HepG2 (cell line): ENCODE data around the gene RGS19. TPM values are rescaled to one million over a fixed set of nuclear protein-coding genes. Genes with fewer than 3 reads are reported as not detected.

Experiments
- ATAC-seq: fragments of 200-7000 bp; cut with Tn5 transposase; 3 replicates; pipeline ENCODE4 v1.9.1; 2020; ENCODE audit warnings: mild to moderate bottlenecking, moderate library complexity
- BruUV-seq: library from RNA; stranded (reverse); fragments of 400-500 nt; replicated peaks from 2 replicates; lab custom pipeline; 2021; lab: Mats Ljungman, UMichigan
- CTCF ChIA-PET: fragments of 300-600 bp; formaldehyde crosslinking; extraction: SDS; loops from one replicate; lab custom pipeline; 2021; ENCODE audit warnings: low total read pairs, inconsistent platforms, low intra/inter-chr PET ratio; lab: Yijun Ruan, JAX
- POLR2A ChIA-PET: fragments of 350-600 bp; sonication (Branson Sonifier 250); formaldehyde crosslinking; loops from one replicate; lab custom pipeline; 2020; ENCODE audit warnings: antibody characterized with exemption, inconsistent platforms; lab: Yijun Ruan, JAX
- DNase-seq: peaks from one replicate; pipeline ENCODE4 v3.0.0-alpha.2; 2015; ENCODE audit warnings: low spot score
- FAIRE-seq: peaks from 3 replicates; lab custom pipeline; 2011; peaks lifted over from hg19 to GRCh38; lab: Jason Lieb, UNC
- H2AFZ ChIP-seq: one replicate; pipeline ENCODE4 v1.6.1; 2011; ENCODE audit warnings: low read length, inconsistent platforms
- H3K27ac ChIP-seq: fragments of 300-600 bp; 3 replicates; pipeline ENCODE4 v1.8.0; 2011; ENCODE audit warnings: mixed run types, mild to moderate bottlenecking, mixed read lengths, low read length, inconsistent platforms; ENCODE audit not compliant: insufficient read depth; ENCODE audit errors: extremely low read length
- H3K27me3 ChIP-seq, 2 experiments: fragments of 200-600 bp in 1 of 2; 2 replicates in 1 of 2; 3 replicates in 1 of 2; pipeline versions ENCODE4 v1.6.0 to v1.8.0; 2011; ENCODE audit warnings: low read length in 2 of 2, mild to moderate bottlenecking in 2 of 2, moderate library complexity in 2 of 2, inconsistent platforms in 1 of 2; ENCODE audit not compliant: insufficient read depth in 2 of 2, control insufficient read depth in 1 of 2
- H3K36me3 ChIP-seq, 2 experiments: fragments of 200-600 bp in 1 of 2; replicated peaks in 1 of 2; 2 replicates in 1 of 2; 3 replicates in 1 of 2; pipeline versions ENCODE4 v1.5.1 to v1.8.0; 2011; ENCODE audit warnings: low read length in 2 of 2, inconsistent platforms in 1 of 2; ENCODE audit not compliant: insufficient read depth in 2 of 2, control insufficient read depth in 1 of 2
- H3K4me1 ChIP-seq: 2 replicates; pipeline ENCODE4 v1.5.1; 2012; ENCODE audit warnings: low read length, inconsistent platforms; ENCODE audit not compliant: insufficient read depth
- H3K4me2 ChIP-seq: 2 replicates; pipeline ENCODE4 v1.6.0; 2011; ENCODE audit warnings: low read depth, low read length, inconsistent platforms
- H3K4me3 ChIP-seq, 3 experiments: fragments of 200-600 bp in 1 of 3; sonication (generic), shearing (Covaris generic) in 1 of 3; replicated peaks in 1 of 3; 2 replicates each; pipeline ENCODE4 v1.5.1; 2011 to 2016; ENCODE audit warnings: low read length in 3 of 3, inconsistent platforms in 2 of 3, low read depth in 2 of 3, mild to moderate bottlenecking in 2 of 3, control low read depth in 1 of 3, mixed read lengths in 1 of 3; ENCODE audit not compliant: insufficient read depth in 1 of 3
- H3K79me2 ChIP-seq: one replicate; pipeline ENCODE4 v1.6.1; 2011; ENCODE audit warnings: low read length, inconsistent platforms; ENCODE audit not compliant: insufficient read depth
- H3K9ac ChIP-seq: 2 replicates; pipeline ENCODE4 v1.6.0; 2011; ENCODE audit warnings: mild to moderate bottlenecking, low read depth, low read length, inconsistent platforms; ENCODE audit not compliant: insufficient read depth
- H3K9me3 ChIP-seq: 2 replicates; pipeline ENCODE4 v1.5.1; 2012; ENCODE audit warnings: mild to moderate bottlenecking, low read length
- H4K20me1 ChIP-seq: 2 replicates; pipeline ENCODE4 v1.6.0; 2011; ENCODE audit warnings: inconsistent platforms, mild to moderate bottlenecking, low read length, moderate library complexity; ENCODE audit not compliant: insufficient read depth
- GABPB1 ChIP-seq: IDR thresholded peaks from 2 replicates; pipeline ENCODE4 v1.6.1; 2016; ENCODE audit warnings: mild to moderate bottlenecking, missing genetic modification reagents, moderate library complexity, missing compliant biosample characterization
- GATAD2A ChIP-seq: IDR thresholded peaks from 2 replicates; pipeline ENCODE4 v1.6.1; 2016
- KDM2A ChIP-seq: sonication (generic); formaldehyde crosslinking; IDR thresholded peaks from 2 replicates; pipeline ENCODE4 v1.4.0; 2020; ENCODE audit warnings: low read depth, missing genetic modification reagents, borderline replicate concordance
- PAF1 ChIP-seq: IDR thresholded peaks from 2 replicates; pipeline ENCODE4 v1.6.1; 2016; ENCODE audit warnings: missing genetic modification reagents, missing compliant biosample characterization
- PLRG1 ChIP-seq: fragments of 450-650 bp; conservative IDR thresholded peaks from 2 replicates; pipeline ENCODE4 v1.6.1; 2016
- TEAD3 ChIP-seq: optimal IDR thresholded peaks from 2 replicates; pipeline ENCODE3; 2016; ENCODE audit warnings: borderline replicate concordance
- ZNF124 ChIP-seq: sonication (generic); formaldehyde crosslinking; IDR thresholded peaks from 2 replicates; pipeline ENCODE4 v1.4.0; 2020; ENCODE audit warnings: missing genetic modification reagents
- ZNF577 ChIP-seq: sonication (generic); formaldehyde crosslinking; IDR thresholded peaks from 2 replicates; pipeline ENCODE4 v1.4.0; 2020; ENCODE audit warnings: mild to moderate bottlenecking, low read depth, missing genetic modification reagents, borderline replicate concordance
- WGBS: methylation state at CpG from one replicate; pipeline ENCODE4 v1.1.6; 2017; ENCODE audit warnings: low lambda C conversion rate; 5-methylcytosine and 5-hydroxymethylcytosine counted together
- in situ Hi-C: cut with HindIII; loops from 2 replicates; pipeline ENCODE4 v1.10.0; 2017; ENCODE audit warnings: low pct_unique_long_range_greater_than_20kb; ENCODE audit not compliant: extremely low pct_ligation_motif_present
- intact Hi-C: fragments of 100-400 bp; cut with micrococcal nuclease; formaldehyde crosslinking; loops from one replicate; pipeline ENCODE4 v1.10.0; 2022; ENCODE audit not compliant: unreplicated experiment
- polyA plus RNA-seq, 8 experiments: library from polyadenylated mRNA; depleted of rRNA in 3 of 8; stranded (reverse) in 7 of 8; unstranded in 1 of 8; fragments of >200 nt; fragmentation: Illumina TruSeq in 4 of 8; extraction: Trizol in 4 of 8; gene quantifications; 2 replicates each; pipeline versions ENCODE4 v1.2.1 to v1.2.3, GENCODE V29; 2011 to 2016; ENCODE audit warnings: low read depth in 4 of 8, missing spikeins in 1 of 8, mixed read lengths in 1 of 8; ENCODE audit not compliant: insufficient read depth in 1 of 8
- total RNA-seq, 5 experiments: library from RNA; depleted of rRNA; stranded (reverse); fragments of >200 nt; fragmentation: Illumina TruSeq; extraction: Trizol; gene quantifications; 2 replicates each; pipeline ENCODE4 v1.2.3, GENCODE V29; 2016; ENCODE audit warnings: low read depth in 1 of 5
- TF ChIP-seq, protein P1 (sequence below): sonication (generic); formaldehyde crosslinking; IDR thresholded peaks from 2 replicates; pipeline ENCODE4 v1.5.1; 2020; ENCODE audit warnings: mild to moderate bottlenecking, missing genetic modification reagents, moderate library complexity
- TF ChIP-seq, protein P2 (sequence below): sonication (generic); formaldehyde crosslinking; IDR thresholded peaks from 2 replicates; pipeline ENCODE4 v1.4.0; 2020; ENCODE audit warnings: missing genetic modification reagents
- TF ChIP-seq, protein P3 (sequence below): sonication (generic); formaldehyde crosslinking; IDR thresholded peaks from 2 replicates; pipeline ENCODE4 v1.5.0; 2020; ENCODE audit warnings: mild to moderate bottlenecking, missing genetic modification reagents
- TF ChIP-seq, protein P4 (sequence below): IDR thresholded peaks from 2 replicates; pipeline ENCODE4 v1.6.1; 2016; ENCODE audit warnings: missing compliant biosample characterization, missing genetic modification reagents, borderline replicate concordance
- TF ChIP-seq, protein P5 (sequence below): sonication (generic); formaldehyde crosslinking; IDR thresholded peaks from 2 replicates; pipeline ENCODE4 v1.4.0; 2020; ENCODE audit warnings: missing genetic modification reagents

RGS19 gene
- total and polyA plus RNA-seq, 2 of the 13 experiments (the other 11 are each of a cell fraction or from before 2014, with no cell fraction given) = 10.7 to 11.9 TPM

DNA sequence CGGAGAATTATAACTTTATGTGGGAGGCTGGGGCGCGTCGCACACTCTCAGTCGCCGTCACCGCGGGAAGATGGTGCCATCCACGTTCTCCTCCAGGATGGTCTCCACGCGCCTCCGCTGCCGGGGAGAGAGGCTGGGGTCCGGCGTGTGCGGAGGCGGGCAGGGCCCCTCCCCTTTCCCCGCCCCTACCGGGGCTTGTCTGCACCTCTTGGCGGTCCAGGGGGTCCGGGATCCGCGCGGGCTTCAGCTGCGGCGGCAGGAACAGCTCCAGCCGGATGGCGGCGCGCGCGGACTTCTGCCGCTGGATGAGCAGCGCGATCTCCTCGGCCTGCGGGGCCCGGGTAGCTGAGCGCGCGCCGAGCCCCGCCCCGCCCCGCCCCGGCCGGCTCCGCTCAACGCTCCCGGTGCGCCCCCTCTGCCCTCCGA, 4.1 kb upstream of the RGS19 start:
- Histone ChIP-seq H3K36me3 (no peaks in the 10 kb centered on the region), H3K27me3 (peaks cover 14 to 48% of the 10 kb centered on the region in 2 experiments), H2AFZ (no peak overlapping the region), H3K27ac (no peak overlapping the region), H3K4me3 (peak overlapping the region; percentile 48 to 77 (median 58); a peak in 5 of 6 replicates), H3K9ac (no peak overlapping the region), H4K20me1 (peaks cover 9% of the 10 kb centered on the region; the same call in 1 of the 2 replicates), H3K79me2 (no peaks in the 10 kb centered on the region), H3K4me2 (peak overlapping the region; percentile 87), H3K9me3 (no peaks in the 10 kb centered on the region), H3K4me1 (peaks cover 56% of the 10 kb centered on the region)
- ChIA-PET POLR2A (interaction anchor here (0.7 to 2.2 kb wide), 10 partner anchors 8 to 225 kb away, joined by 3 to 8 read pairs (median 3); partner anchors contain the start of genes PRPF6, TCEA2 and UCKL1), CTCF (interaction anchor here (2.3 kb wide), 1 partner anchor 37 kb away, joined by 14 read pairs; no protein-coding TSS in a partner anchor)
- no peak for FAIRE-seq
- intact Hi-C loops = loop anchor here (1.0 kb wide), 1 partner anchor 37 kb away; no protein-coding TSS in a partner anchor
- 7% methylated on average over 46 of the region's 52 CpGs for WGBS
- peak; percentile 62 for ATAC-seq
- no TSS peak for BruUV-seq
- in situ Hi-C loops = loop anchor here (5.0 kb wide), 1 partner anchor 34 kb away; no protein-coding TSS in a partner anchor
- DNase-seq = peak; percentile 67
- TF ChIP-seq PAF1 (CRISPR knock-in tag) (no peak), ZNF577 (CRISPR knock-in tag) (no peak), ZNF124 (no peak), PLRG1 (no peak), GABPB1 (CRISPR knock-in tag) (peak; percentile 58), KDM2A (CRISPR knock-in tag) (peak; percentile 82), GATAD2A (peak; percentile 55), TEAD3 (CRISPR knock-in tag) (peak; percentile 39)
- TF ChIP-seq, protein P1, sequence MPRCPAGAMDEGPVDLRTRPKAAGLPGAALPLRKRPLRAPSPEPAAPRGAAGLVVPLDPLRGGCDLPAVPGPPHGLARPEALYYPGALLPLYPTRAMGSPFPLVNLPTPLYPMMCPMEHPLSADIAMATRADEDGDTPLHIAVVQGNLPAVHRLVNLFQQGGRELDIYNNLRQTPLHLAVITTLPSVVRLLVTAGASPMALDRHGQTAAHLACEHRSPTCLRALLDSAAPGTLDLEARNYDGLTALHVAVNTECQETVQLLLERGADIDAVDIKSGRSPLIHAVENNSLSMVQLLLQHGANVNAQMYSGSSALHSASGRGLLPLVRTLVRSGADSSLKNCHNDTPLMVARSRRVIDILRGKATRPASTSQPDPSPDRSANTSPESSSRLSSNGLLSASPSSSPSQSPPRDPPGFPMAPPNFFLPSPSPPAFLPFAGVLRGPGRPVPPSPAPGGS (CRISPR knock-in tag) = no peak
- TF ChIP-seq, protein P2, sequence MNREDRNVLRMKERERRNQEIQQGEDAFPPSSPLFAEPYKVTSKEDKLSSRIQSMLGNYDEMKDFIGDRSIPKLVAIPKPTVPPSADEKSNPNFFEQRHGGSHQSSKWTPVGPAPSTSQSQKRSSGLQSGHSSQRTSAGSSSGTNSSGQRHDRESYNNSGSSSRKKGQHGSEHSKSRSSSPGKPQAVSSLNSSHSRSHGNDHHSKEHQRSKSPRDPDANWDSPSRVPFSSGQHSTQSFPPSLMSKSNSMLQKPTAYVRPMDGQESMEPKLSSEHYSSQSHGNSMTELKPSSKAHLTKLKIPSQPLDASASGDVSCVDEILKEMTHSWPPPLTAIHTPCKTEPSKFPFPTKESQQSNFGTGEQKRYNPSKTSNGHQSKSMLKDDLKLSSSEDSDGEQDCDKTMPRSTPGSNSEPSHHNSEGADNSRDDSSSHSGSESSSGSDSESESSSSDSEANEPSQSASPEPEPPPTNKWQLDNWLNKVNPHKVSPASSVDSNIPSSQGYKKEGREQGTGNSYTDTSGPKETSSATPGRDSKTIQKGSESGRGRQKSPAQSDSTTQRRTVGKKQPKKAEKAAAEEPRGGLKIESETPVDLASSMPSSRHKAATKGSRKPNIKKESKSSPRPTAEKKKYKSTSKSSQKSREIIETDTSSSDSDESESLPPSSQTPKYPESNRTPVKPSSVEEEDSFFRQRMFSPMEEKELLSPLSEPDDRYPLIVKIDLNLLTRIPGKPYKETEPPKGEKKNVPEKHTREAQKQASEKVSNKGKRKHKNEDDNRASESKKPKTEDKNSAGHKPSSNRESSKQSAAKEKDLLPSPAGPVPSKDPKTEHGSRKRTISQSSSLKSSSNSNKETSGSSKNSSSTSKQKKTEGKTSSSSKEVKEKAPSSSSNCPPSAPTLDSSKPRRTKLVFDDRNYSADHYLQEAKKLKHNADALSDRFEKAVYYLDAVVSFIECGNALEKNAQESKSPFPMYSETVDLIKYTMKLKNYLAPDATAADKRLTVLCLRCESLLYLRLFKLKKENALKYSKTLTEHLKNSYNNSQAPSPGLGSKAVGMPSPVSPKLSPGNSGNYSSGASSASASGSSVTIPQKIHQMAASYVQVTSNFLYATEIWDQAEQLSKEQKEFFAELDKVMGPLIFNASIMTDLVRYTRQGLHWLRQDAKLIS (CRISPR knock-in tag) = no peak
- TF ChIP-seq, protein P3, sequence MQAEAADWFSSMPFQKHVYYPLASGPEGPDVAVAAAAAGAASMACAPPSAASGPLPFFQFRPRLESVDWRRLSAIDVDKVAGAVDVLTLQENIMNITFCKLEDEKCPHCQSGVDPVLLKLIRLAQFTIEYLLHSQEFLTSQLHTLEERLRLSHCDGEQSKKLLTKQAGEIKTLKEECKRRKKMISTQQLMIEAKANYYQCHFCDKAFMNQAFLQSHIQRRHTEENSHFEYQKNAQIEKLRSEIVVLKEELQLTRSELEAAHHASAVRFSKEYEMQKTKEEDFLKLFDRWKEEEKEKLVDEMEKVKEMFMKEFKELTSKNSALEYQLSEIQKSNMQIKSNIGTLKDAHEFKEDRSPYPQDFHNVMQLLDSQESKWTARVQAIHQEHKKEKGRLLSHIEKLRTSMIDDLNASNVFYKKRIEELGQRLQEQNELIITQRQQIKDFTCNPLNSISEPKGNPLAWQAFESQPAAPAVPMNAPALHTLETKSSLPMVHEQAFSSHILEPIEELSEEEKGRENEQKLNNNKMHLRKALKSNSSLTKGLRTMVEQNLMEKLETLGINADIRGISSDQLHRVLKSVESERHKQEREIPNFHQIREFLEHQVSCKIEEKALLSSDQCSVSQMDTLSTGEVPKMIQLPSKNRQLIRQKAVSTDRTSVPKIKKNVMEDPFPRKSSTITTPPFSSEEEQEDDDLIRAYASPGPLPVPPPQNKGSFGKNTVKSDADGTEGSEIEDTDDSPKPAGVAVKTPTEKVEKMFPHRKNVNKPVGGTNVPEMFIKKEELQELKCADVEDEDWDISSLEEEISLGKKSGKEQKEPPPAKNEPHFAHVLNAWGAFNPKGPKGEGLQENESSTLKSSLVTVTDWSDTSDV (CRISPR knock-in tag) = 0 out of 2 replicates have a peak, but pooled peaks have one; percentile 12
- TF ChIP-seq, protein P4, sequence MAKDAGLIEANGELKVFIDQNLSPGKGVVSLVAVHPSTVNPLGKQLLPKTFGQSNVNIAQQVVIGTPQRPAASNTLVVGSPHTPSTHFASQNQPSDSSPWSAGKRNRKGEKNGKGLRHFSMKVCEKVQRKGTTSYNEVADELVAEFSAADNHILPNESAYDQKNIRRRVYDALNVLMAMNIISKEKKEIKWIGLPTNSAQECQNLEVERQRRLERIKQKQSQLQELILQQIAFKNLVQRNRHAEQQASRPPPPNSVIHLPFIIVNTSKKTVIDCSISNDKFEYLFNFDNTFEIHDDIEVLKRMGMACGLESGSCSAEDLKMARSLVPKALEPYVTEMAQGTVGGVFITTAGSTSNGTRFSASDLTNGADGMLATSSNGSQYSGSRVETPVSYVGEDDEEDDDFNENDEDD (CRISPR knock-in tag) = peak; percentile 73
- TF ChIP-seq, protein P5, sequence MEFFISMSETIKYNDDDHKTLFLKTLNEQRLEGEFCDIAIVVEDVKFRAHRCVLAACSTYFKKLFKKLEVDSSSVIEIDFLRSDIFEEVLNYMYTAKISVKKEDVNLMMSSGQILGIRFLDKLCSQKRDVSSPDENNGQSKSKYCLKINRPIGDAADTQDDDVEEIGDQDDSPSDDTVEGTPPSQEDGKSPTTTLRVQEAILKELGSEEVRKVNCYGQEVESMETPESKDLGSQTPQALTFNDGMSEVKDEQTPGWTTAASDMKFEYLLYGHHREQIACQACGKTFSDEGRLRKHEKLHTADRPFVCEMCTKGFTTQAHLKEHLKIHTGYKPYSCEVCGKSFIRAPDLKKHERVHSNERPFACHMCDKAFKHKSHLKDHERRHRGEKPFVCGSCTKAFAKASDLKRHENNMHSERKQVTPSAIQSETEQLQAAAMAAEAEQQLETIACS = 0 out of 2 replicates have a peak, but pooled peaks have one; percentile 69
